HG03521 (cell line): ENCODE measurements around the gene STK16.
"Not testable (repeated sequence)": the region's sequence is repeated elsewhere in the genome, so short reads cannot be mapped to it uniquely, and the experiment has no call there.

Experiments
- ATAC-seq: cut with Tn5 transposase; IDR thresholded peaks from one replicate; pipeline ENCODE4 v1.9.1; 2021; ENCODE audit warnings: mild to moderate bottlenecking, moderate library complexity; ENCODE audit not compliant: unreplicated experiment

Gene STK16

DNA sequence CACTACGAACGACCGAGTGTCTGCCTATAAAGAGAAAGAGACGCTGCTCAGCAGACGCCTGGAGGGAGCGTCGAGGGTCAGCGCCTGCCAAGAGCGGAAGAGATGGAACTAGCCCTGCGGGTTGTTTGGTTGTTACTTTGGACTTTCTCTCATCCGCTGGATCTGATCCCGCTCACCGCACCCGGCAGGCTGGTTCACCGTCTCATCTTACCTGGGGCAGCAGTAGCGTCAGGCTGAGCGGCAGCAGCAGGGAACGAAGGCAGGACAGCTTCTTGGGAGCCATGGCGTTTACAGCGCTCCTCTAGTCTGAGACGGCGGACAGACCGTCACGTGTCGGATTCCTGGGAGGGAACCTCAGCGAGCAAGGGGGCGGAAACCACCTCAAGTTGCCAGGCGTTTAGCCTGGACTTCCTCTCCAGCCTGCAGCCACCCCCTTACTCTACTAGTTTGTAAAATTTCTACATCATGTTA is 2.0 kb upstream of the STK16 start:
- ATAC-seq: no peak

DNA sequence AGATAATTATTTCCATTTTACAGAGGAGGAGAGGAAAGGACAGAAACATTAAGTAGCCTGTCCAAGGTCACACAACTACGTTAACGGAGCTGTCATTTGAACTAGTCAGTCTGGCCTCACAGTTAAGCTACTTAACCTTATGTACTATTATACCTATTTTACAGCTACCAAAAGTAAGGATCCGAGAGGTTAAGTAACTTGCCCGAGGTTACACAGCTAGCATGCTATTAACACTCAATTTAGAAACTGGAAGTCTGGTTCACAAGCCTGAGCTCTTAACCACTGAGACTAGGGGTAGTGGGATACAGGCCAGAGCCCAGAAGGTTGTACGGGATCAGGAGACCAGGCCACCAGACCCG is 511 bp upstream of the STK16 start:
- no peak for ATAC-seq

DNA sequence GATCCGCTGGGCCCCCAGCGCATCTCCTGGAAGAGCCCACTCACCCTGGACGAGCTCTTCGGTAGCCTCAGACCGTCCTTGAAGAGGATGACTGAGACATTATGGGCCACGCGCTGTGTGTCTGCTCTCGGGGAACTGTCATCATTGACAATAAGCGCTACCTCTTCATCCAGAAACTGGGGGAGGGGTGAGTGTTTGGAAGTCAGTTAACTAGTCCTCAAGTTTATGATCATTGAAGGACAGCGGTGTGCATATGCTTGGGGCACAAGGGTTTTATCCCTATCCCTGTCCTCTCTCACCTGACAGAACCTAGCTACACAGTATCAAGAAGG is 586 bp downstream of the STK16 start:
- ATAC-seq: no peak

DNA sequence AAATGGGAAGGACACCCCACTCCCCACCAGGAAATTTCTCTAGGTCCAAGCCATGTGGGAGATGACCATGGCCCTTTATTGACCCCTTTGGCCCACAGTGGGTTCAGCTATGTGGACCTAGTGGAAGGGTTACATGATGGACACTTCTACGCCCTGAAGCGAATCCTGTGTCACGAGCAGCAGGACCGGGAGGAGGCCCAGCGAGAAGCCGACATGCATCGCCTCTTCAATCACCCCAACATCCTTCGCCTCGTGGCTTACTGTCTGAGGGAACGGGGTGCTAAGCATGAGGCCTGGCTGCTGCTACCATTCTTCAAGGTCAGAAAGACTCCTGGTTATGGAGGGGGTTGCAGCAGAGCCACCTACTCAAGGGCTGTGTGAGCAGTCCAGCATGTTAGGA is 1.3 kb downstream of the STK16 start:
- ATAC-seq: no peak

DNA sequence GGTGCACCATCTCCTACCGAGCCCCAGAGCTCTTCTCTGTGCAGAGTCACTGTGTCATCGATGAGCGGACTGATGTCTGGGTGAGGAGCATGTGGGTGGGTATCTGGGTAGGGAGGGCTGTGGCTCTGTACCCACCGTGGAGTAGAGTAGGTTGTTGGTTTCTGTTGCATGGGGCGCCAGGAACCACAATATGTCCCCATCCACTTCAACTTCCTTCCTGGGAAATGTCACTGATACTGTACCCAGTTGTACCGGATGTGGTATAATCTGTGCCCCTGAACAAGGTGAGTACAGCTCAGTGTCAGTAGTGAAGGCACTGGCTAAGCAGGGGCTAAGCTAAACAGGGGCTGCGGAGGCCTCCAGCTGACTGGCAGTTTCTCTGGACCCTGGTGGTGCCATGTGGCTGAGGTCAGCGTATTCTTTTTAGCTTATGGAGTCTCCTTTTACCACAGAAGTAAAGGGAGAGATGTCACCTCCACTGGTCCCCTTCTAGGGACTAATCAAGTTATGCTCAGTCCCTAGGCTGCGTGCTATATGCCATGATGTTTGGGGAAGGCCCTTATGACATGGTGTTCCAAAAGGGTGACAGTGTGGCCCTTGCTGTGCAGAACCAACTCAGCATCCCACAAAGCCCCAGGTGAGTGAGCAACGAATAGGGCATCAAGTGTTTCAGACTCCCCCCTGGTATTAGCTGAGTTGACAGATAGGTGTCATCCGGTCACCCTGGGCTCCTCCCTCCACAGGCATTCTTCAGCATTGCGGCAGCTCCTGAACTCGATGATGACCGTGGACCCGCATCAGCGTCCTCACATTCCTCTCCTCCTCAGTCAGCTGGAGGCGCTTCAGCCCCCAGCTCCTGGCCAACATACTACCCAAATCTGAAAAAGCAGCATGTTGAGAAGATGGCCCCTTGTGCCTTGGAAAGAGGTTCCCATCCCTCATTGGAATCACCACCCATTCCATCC is 2.7 kb downstream of the STK16 start:
- ATAC-seq: no peak

DNA sequence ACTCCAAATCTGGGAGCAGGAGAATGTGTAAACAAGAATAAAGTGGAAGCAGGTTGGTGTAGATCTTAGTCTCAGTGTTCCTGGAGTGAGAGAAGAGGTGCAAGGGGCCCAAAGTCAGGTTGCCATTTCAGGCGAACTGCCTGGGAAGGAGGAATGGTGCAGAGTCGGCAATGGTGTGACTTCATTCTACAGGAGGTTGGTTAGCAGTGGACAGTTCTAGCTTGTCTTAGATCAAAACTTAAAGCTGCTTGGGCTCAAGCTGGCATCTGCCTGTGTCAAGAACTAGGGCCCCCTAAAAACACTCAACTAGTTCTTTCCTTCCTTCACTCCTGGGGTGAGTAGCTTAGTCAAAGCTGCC is 3.5 kb downstream of the STK16 start:
- no peak for ATAC-seq

DNA sequence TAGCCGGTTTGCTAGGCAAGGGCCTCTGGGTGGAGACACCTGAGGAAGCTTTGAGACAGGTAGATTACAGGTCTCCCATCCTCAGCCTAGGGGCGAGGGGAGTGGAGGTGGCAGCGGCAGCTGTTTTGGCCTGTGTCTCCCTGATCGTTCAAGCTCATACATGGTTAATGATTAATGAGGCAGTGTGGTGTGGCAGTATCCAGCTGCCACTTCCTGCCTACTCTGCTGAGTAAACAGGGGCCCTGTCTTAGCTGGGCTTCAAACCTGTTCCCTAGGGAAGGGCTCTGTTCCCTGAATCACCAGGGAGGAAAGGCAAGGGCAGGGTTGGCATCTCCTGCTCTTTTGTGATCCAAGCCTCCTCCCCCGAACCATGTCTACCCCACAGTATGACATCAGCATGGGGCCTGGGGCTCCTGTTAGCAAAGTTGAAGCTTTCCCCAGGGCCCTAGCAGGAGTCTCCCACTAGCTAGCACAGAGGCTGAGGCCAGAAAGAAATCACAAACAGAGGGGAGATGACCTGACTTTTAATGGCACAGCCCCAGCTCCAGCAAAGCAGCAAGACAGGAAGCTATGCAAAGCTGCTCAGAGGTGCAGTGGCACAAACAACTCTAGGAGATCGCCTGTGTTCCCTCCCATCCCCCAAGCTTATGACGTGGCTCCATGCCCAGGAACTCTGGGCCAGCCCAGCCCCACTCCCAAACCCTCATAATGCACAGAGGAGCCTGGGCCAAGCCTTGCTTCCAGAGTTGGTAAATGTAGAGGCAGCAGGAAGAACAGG is 4.1 kb downstream of the STK16 start:
- ATAC-seq: peak; percentile 26

DNA sequence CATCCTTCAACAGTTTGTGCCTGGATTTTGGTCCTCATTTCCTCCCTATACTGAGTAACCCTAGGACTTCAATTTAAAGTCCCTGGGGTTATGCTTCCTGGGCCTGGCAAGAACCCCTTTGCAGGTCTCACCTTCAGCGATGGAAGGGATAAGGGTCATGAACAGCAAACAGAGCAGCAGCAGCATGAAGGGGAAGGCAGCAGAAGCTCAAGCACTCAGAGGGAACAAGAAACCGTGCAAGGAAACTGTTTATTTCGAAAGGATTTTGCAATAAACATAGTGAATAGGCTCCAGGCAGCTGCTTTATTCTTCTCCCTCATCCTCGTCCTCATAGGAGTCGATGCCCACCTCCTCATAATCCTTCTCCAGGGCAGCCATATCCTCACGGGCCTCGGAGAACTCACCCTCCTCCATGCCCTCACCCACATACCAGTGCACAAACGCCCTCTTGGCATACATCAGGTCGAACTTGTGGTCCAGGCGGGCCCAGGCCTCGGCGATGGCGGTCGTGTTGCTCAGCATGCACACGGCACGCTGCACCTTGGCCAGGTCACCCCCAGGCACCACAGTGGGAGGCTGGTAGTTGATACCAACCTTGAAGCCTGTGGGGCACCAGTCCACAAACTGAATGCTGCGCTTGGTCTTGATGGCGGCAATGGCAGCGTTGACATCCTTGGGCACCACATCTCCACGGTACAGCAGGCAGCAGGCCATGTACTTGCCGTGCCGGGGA is 4.9 kb downstream of the STK16 start:
- no peak for ATAC-seq

DNA sequence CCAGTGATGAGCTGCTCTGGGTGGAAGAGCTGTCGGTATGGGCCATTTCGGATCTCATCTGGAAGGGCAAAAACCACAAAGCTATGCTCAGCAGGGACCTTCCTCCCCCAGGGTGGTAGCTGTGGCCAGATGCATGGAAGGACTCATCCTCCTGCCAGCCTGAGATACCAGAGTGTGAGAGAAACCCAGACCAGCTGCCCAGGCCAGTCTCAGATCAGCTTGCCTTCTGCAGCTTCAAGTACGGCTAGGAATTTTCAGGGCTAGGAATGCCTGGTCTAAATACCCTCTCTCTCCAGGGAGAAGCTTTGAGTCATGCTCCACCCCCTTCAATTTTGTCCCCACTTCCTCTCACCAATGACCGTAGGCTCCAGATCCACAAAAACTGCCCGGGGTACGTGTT is 6.4 kb downstream of the STK16 start:
- ATAC-seq: no peak

DNA sequence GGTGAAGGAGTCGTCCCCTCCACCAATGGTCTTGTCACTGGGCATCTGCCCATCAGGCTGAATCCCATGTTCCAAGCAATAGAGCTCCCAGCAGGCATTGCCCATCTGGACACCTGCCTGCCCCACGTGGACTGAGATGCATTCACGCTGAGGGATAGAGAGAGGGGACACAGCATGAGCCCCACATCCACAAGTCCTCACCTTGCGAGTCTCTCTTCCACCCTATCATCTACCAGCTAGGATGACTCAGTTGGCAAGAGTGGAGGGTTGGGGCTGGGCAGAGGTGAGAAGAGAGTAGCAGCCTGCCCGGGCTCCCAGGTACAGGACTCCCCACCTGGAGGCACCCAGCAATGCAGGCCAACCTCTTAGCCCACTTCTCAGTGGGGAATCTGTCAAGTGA is 6.8 kb downstream of the STK16 start:
- no peak for ATAC-seq

DNA sequence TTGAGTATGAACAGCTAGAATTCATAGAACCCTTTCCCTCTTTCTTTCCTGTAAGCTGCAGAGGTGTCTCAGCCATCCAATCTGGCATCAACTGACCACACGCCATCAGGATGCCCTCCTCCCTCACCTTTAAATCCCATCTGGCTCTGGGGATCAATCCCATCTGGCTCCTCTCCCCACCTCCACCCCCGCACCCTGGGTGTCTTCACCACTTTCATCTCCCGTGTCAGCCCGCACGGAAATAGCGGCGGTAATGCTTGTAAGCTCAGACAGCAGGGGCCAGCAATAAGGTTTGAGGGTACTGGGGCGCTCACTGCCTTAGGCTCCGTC is 7.3 kb downstream of the STK16 start:
- ATAC-seq: no peak

DNA sequence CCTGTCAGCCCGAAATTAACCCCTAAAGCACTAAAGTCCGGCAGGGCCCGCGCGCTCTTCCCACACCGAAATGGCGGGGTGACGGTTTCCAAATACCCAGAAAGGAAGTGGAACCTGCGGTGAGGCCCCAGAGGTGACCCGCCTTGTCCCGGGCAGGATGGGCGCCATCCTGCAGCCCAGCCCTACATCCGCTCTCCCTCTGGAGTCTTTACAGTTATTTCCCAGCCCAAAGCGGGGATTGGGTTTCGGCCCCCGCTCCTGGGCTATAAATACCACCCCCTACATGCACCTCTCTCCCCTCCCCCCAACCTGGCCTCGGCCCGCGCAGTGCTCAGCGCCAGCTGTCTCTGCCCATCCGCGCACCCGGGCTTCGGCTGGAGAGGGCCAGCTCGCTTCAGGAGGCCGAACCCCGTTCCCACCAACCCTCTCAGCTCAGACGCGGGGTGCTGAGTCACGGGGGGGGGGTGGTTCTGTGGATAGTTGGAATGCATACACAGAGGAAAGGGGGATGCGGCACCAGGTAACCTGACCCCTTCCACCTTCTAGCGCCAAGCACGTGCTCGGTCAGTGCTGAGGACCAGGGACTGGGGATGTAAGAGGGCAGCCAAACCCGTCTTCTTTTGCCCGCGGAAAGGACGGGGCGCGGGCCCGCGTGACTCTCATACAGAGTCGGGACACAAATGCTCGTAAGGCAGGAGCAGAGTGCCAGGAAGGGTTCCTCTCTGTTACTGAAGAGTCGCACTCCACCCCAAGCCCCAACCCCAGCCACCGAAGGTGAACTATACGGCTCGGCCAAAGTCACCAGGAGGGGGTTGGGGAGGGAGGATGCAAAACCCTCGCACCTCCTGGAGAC is 7.8 kb downstream of the STK16 start, which contains the start of gene TUBA4B:
Gene TUBA4B (plus strand): TSS at position 344 of the 853 bp plus-strand sequence. CDS start 165 bp downstream, at position 509.
- no peak for ATAC-seq

DNA sequence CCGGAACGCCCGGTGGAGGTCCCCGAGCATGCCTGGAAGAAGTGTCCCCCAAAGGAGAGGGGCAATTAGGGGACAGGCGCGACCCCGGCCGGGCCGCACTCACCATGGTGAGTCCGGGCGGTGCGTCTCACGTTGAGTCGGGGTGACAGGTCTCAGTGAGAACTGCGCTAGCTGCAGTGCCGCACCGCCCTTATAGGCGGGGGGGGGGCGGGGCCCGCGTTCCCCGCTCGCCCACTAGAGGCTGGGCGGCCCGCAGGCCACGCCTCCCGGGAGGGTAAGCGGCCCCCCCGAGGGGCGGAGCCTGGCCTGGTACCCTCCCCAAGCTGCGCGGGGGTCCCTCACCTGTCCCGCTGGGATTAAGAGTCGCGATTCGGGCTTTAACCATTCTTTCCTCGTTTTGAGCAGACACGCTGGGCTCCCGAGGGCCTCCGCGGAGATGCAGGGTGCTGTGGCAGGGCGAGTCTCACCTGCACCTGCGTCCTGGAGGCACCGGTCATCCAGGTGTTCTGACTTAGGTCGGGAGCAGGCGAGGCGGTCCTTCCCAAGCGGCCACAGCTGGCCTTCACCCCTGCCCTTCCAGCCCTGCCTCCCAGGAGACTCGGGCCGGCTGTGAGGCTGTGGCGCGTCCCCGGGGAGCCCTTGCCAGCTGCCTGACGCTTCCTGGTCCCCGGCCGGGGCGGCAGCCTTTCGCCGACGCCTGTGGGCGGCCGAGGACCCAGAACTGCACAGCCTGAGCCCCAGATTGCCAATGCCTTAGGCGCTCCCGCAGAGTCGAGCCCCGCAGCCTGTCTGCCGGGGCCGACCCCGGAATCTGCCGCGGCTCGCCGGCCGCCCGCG is 8.7 kb downstream of the STK16 start, which contains the start of gene TUBA4A:
Gene TUBA4A (minus strand): TSS at position 166 of the 837 bp plus-strand sequence. CDS start 60 bp downstream, at position 106.
- peak; percentile 58 for ATAC-seq

DNA sequence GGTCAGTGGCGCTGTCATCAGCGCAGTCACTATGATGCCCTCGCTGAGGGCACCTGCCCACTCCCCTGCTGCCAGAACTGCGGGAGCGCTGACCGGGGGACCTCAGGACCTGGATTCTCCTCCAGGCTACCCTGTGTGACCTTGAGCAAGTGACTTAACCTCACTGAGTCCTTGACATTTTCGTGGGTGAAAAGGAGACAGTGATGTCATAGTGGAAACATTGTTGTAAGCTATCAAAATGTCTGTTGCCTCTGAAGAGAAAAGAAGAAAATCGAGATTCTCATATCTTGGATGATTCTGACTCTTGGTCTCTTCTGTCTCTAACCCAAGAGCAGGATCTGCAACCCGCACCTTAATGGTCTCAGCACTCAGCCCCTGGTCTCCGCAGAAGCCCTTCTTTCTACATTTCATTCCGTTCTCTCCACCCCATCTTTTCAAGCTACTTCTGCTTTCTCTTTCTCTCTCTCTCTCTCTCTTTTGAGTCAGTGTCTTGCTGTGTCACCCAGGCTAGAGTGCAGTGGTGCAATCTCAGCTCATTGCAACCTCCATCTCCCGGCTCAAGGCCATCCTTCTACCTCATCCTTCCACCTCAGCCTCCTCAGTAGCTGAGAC is 9.4 kb downstream of the STK16 start:
- ATAC-seq: peak; percentile 21

DNA sequence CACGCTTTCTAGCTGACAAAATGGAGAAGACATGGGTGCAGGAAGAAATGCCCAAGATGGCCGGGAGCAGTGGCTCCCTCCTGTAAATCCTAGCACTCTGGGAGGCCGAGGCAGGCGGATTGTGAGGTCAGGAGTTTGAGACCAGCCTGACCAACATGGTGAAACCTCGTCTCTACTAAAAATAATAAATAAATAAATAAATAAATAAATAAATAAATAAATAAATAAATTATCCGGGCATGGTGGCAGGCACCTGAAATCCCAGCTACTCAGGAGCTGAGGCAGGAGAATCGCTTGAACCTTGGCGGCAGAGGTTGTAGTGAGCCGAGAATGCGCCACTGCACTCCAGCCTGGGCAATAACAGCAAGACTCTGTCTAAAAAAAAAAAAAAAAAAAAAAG is 13.7 kb downstream of the STK16 start:
- not testable (repeated sequence) for ATAC-seq

DNA sequence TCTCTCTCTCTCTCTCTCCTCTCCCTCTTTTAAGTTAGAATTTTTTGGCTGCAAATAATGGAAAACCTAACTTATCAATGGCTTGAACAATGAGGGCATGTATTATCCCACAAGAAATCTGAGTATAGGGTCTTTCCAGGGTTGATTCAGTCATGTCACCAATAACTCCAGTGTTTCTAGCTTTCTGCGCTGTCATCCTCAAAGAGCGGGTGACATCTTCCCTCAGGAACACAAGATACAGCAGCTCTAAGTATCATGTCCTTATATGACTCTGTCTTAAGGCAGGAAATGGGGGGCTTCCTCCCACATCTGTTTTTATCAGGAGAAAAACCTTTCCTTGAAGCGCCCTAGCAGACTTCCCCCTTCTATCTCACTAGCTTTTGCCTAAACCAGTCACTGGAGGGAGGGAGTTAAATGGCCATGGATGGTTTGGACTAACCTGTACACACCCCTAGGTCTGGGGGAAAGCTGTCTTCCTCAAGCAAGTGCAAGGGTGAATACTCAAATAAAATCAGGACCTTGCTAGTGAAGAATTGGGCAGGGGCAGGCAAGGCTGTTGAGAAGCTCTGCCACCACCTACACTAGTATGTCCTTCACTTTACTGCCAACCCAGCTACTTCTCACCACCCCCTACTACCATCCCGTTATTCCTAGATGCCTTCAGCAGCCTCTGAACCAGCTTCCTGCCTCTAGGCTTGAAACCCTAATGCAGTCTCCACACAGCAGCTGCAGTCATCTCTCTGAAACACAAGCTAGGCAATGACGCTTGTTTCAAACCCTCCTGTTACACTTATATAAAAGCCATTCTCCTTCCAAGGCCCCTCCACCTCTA is 16.0 kb downstream of the STK16 start:
- no peak for ATAC-seq

DNA sequence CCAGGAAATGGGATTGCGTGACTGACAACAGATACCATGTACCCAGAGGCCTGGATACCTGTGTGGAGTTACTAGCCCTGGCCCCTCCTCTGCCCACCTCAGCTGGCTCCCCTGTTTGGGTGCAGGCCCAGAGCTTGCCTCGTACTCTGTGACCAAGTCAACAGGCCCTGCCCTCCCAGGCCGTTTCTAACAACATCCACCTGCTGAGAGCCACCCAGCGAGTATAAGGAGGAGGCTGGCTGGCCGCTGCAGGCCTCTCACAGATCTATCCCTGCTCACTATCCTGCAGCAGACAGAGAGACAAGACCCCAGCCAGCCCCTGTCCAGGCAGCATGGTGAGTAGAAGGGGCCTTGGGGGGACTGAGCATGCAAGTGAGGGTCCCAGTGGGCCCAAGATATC is 21.0 kb downstream of the STK16 start:
- ATAC-seq: no peak

DNA sequence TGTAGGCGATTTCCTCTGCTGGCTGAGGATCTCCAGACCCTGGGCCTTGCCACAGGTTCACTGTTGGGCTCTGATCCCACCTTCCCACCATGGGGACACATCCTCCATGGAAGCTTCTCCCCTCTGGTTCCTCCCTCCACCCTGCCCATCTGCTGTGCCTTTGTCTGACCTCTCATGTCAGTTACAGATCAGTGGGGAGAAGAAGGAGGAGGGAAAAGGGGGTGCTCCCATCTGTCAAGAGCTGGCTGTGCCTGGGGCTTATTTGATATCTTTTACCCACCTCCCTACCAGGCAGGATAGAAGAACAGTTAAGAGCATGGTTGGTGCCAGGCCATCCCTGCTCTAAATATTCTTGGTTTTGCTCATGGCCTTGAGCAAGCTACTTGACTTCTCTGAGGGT is 21.6 kb downstream of the STK16 start:
- no peak for ATAC-seq
